GM19395 (cell line): ENCODE measurements around the gene C9orf85.
"Not testable (repeated sequence)": the region's sequence is repeated elsewhere in the genome, so short reads cannot be mapped to it uniquely, and the experiment has no call there.

Source experiments
- ATAC-seq: cut with Tn5 transposase; IDR thresholded peaks from one replicate; pipeline ENCODE4 v1.9.1; 2021; ENCODE audit warnings: mild to moderate bottlenecking, moderate library complexity; ENCODE audit not compliant: unreplicated experiment

The C9orf85 gene

DNA sequence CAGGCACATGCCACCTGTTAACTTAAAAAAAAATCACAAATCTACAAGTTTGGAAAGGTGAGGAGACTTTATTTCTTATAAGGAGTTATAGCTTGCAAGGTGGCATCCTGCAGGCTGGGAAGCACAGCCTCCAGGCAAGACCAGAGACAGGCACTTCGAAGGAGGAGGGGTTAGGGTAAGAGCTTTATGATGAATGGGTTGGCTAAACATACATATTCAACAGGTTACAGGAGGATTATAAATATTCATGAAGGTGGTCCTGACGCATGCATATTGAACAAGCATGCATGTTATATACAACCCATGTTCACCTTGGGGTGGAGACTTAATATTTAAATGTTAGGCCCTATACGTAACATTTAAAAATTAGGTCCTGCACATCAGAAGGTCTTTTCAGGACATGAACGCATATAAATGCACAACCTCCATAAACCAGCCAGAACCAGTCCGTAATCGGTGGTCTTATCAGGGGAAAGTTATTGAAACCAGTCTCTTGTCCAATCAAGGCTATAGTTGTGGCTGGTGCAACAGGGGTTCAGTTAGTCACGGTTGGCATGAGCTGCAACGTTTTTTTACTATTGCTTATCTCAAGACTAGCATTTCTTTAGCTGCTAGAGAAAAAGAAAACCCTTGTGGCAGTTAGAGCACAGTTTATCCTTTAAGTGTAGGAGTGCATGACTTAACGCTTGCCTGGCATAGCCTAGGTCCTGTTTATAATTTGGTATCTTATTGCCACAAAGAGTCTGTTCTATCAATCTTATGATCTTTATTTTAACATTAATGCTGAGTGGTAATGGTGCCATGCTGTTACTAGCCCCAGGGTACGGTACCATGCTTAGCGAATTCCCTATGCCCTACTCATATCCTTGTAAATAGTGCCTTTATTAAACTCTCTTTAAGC is 76.3 kb downstream of the C9orf85 start:
- ATAC-seq = no peak

- ATAC-seq = no peak
Measured at GRCh38 chr9:71990466-71990865, 79.0 kb downstream of the C9orf85 start.

DNA sequence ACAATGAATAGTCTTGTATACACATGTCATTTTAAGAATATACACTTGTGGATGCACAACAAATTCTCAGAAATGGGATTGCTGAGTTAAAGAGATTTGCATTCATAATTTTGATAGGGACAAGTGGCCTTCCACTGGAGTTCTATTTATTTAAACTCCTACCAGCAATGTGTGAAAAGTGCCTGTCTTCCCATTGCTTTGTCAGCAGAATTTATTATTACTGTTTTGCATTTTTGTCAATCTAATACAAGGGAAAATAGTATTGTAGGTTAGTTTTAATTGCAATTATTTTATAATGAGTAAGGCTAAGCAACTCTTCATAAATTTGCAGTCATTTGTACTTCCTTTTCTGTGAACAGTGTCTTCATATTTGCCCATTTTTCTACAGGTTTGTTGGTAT is 94.0 kb downstream of the C9orf85 start:
- no peak for ATAC-seq

DNA sequence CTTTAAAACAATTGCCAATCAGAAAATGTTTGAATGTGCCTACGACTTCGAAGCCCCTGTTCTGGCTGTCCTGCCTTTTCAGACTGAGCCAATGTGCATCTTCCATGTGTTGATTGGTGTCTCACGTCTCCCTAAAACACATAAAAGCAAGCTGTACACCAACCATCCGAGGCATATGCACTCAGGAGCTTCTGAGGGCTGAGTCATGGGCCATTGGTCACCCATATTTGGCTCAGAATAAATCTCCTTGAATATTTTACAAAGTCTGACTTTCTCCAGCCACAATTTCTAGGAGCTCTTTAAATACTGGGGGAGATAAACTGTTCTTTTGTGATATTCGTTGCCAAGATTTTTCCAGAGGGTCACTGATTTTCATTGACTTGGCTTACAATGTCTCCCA is 95.1 kb downstream of the C9orf85 start:
- no peak for ATAC-seq

- ATAC-seq = not testable (repeated sequence)
Measured at GRCh38 chr9:72007726-72008125, 96.3 kb downstream of the C9orf85 start.

DNA sequence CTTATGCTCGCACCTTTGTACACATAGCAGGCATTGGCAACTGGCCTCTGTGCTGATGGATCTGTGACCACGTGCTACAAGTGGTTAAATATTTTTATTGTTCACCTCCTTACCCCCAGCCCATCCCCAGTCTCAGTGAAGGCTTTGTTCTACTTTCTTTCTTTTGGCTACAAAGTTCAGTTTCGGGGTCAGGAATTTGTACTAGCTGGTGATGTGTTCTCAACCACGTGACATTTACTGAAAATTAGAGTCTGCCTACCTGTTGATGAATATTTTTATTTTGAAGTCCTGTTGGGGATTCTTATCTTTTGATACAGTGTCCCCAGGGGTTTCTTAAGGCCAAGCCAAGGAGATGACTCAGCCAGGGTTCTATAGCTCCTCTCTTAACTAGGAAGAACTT is 101.2 kb downstream of the C9orf85 start:
- no peak for ATAC-seq

DNA sequence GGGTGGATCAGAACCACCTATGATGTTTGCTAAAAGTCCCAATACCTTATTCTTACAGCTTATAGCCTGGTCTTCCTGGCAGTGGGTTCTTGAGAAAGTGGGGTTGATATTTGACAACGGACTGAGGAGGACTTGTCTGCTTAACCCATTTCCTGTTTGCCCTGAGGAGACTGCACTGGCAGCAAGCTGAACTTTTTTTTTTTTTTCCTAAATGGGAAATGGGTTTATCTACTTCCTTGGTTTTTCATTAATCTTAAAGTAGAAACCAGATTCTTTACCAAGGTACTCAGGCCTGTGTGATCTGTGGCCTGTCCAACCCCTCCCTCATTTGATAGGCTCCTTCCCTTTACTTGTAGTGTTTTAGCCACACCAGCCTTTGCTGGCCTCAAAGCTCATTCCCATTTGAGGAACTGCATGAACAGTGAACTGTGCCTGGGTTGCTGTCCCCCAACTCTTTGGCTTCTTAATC is 101.9 kb downstream of the C9orf85 start:
- no peak for ATAC-seq

- ATAC-seq = no peak
Measured at GRCh38 chr9:72022841-72023240, 111.4 kb downstream of the C9orf85 start.
